ENCODE measurements around the gene SGK2. TPM values are rescaled to one million over a fixed set of nuclear protein-coding genes. Genes with fewer than 3 reads are reported as not detected.
"Not testable (repeated sequence)": the region's sequence is repeated elsewhere in the genome, so short reads cannot be mapped to it uniquely, and the experiment has no call there.

The SGK2 gene
- total RNA-seq, 5 donors from 2014 or later (not counting 1 experiment from before 2014, with no cell fraction given) = 0.73 to 2.0 (median 1.4) TPM

GRCh38 chr20:43605715-43606114 lies 46.9 kb downstream of the SGK2 start:
- DNase-seq = no peak
- no peaks in the 10 kb centered on the region for H3K4me1 Mint-ChIP-seq
- no peaks in the 10 kb centered on the region for H3K27me3 ChIP-seq (replicated peaks in 1 of 2; ENCODE audit: control insufficient read depth in 2 of 2, extremely low read depth in 1 of 2, insufficient read depth in 2 of 2, low read length in 1 of 2)
- no peak overlapping the region for H3K27ac Mint-ChIP-seq
- CTCF ChIA-PET = no interaction called here
- no peaks in the 10 kb centered on the region for H3K27me3 Mint-ChIP-seq
- H3K4me3 Mint-ChIP-seq = no peak overlapping the region
- no peak for ATAC-seq (replicated peaks in 1 of 4)
- H3K4me3 ChIP-seq (ENCODE audit: control insufficient read depth in 1 of 2, extremely low read depth in 1 of 2, low read length in 1 of 2) = no peak overlapping the region
- H3K9me3 ChIP-seq = no peaks in the 10 kb centered on the region
- POLR2A ChIA-PET = interaction anchor here in 1 of 2 donors (0.6 kb wide), 1 partner anchor 55 kb away, joined by 8 read pairs; no protein-coding TSS in a partner anchor
- peaks cover 0 to 16% of the 10 kb centered on the region in 2 donors for H3K36me3 ChIP-seq (ENCODE audit: control insufficient read depth in 2 of 2, extremely low read depth in 1 of 2, insufficient read depth in 1 of 2, low read length in 1 of 2)
- no peak overlapping the region for H3K27ac ChIP-seq (ENCODE audit: low read length)
- WGBS (ENCODE audit: insufficient coverage) = 100% methylated on average over 2 of the region's 9 CpGs
- H3K9me3 Mint-ChIP-seq = no peaks in the 10 kb centered on the region
- peaks cover 24% of the 10 kb centered on the region for H3K36me3 Mint-ChIP-seq
- H3K4me1 ChIP-seq (ENCODE audit: control insufficient read depth in 1 of 2, extremely low read depth in 1 of 2, insufficient read depth in 2 of 2, low read length in 2 of 2) = no peaks in the 10 kb centered on the region

GRCh38 chr20:43607278-43607677 lies 48.5 kb downstream of the SGK2 start:
- POLR2A ChIA-PET; H3K4me3 Mint-ChIP-seq; H3K27ac ChIP-seq (ENCODE audit: low read length); H3K4me1 ChIP-seq (ENCODE audit: control insufficient read depth in 1 of 2, extremely low read depth in 1 of 2, insufficient read depth in 2 of 2, low read length in 2 of 2); H3K4me1 Mint-ChIP-seq; DNase-seq; H3K27me3 Mint-ChIP-seq; ATAC-seq (replicated peaks in 1 of 4); H3K27ac Mint-ChIP-seq; CTCF ChIA-PET; H3K27me3 ChIP-seq (replicated peaks in 1 of 2; ENCODE audit: control insufficient read depth in 2 of 2, extremely low read depth in 1 of 2, insufficient read depth in 2 of 2, low read length in 1 of 2); H3K9me3 ChIP-seq; H3K4me3 ChIP-seq (ENCODE audit: control insufficient read depth in 1 of 2, extremely low read depth in 1 of 2, low read length in 1 of 2); H3K9me3 Mint-ChIP-seq: not testable (repeated sequence)
- 96% methylated on average over 12 of the region's 30 CpGs for WGBS (ENCODE audit: insufficient coverage)
- H3K36me3 Mint-ChIP-seq = peaks cover 26% of the 10 kb centered on the region
- peaks cover 0 to 16% of the 10 kb centered on the region in 2 donors for H3K36me3 ChIP-seq (ENCODE audit: control insufficient read depth in 2 of 2, extremely low read depth in 1 of 2, insufficient read depth in 1 of 2, low read length in 1 of 2)

GRCh38 chr20:43631598-43631997 lies 72.8 kb downstream of the SGK2 start:
- ChIA-PET POLR2A (no interaction called here), CTCF (no interaction called here)
- no peak overlapping the region for H3K27ac Mint-ChIP-seq
- Histone ChIP-seq H3K27ac (ENCODE audit: low read length) (no peak overlapping the region), H3K36me3 (ENCODE audit: control insufficient read depth in 2 of 2, extremely low read depth in 1 of 2, insufficient read depth in 1 of 2, low read length in 1 of 2) (peaks cover 0 to 16% of the 10 kb centered on the region in 2 donors), H3K4me3 (ENCODE audit: control insufficient read depth in 1 of 2, extremely low read depth in 1 of 2, low read length in 1 of 2) (no peak overlapping the region), H3K4me1 (ENCODE audit: control insufficient read depth in 1 of 2, extremely low read depth in 1 of 2, insufficient read depth in 2 of 2, low read length in 2 of 2) (no peaks in the 10 kb centered on the region), H3K9me3 (no peaks in the 10 kb centered on the region), H3K27me3 (replicated peaks in 1 of 2; ENCODE audit: control insufficient read depth in 2 of 2, extremely low read depth in 1 of 2, insufficient read depth in 2 of 2, low read length in 1 of 2) (no peaks in the 10 kb centered on the region)
- H3K9me3 Mint-ChIP-seq = no peaks in the 10 kb centered on the region
- peaks cover 42% of the 10 kb centered on the region for H3K36me3 Mint-ChIP-seq
- H3K4me3 Mint-ChIP-seq = no peak overlapping the region
- no peak for ATAC-seq (replicated peaks in 1 of 4)
- no peaks in the 10 kb centered on the region for H3K27me3 Mint-ChIP-seq
- WGBS (ENCODE audit: insufficient coverage) = 100% methylated on average over 1 of the region's 8 CpGs
- H3K4me1 Mint-ChIP-seq = no peaks in the 10 kb centered on the region
- DNase-seq = no peak

Other genes with a start within 250 kb of the SGK2 start
- gene SRSF6, start 101.1 kb upstream of the SGK2 start, total RNA-seq = 100 to 1,000 TPM; 154 to 277 (median 174) TPM
- gene L3MBTL1, start 51.3 kb upstream of the SGK2 start, total RNA-seq = 10 to 100 TPM; 15.5 to 20.1 (median 16.1) TPM
- gene IFT52, start 31.9 kb downstream of the SGK2 start, total RNA-seq = 10 to 100 TPM; 11.4 to 16.0 (median 13.9) TPM
- 1 to 10 TPM; 1.2 to 3.0 (median 1.4) TPM for gene MYBL2, start 108.1 kb downstream of the SGK2 start, total RNA-seq
- under 1 TPM in 3 of 5 donors, not detected in 2; 0.30 to 0.63 (median 0.53) TPM for gene GTSF1L, start 168.0 kb downstream of the SGK2 start, total RNA-seq